C4-2B (cell line): ENCODE measurements around the gene PCNX1.

Experiments used
- CTCF ChIP-seq: fragments of 450-650 bp; conservative IDR thresholded peaks from 2 replicates; pipeline ENCODE4 v1.5.1; 2017; ENCODE audit warnings: mild to moderate bottlenecking
- ZFX ChIP-seq: fragments of 450-650 bp; IDR thresholded peaks from 2 replicates; pipeline ENCODE4 v1.6.1; 2017

- TF ChIP-seq CTCF (no peak), ZFX (no peak)
Measured at GRCh38 chr14:71005076-71005475, 97.8 kb downstream of the PCNX1 start.
